ENCODE data around the gene DIP2C.

DIP2C gene

GRCh38 chr10:241966-242643 lies 447.4 kb downstream of the DIP2C start:
- DNase-seq, result no peak

GRCh38 chr10:241451-241850 lies 448.0 kb downstream of the DIP2C start:
- DNase-seq, result no peak

GRCh38 chr10:239109-239508 lies 450.4 kb downstream of the DIP2C start:
- no peak for DNase-seq

GRCh38 chr10:235915-236314 lies 453.6 kb downstream of the DIP2C start:
- no peak for DNase-seq

GRCh38 chr10:234708-235406 lies 454.6 kb downstream of the DIP2C start:
- DNase-seq, result no peak

GRCh38 chr10:232878-233277 lies 456.6 kb downstream of the DIP2C start:
- DNase-seq, result no peak

- no peak for DNase-seq
Measured at GRCh38 chr10:232061-232460, 457.4 kb downstream of the DIP2C start.

GRCh38 chr10:230758-231157 lies 458.7 kb downstream of the DIP2C start:
- no peak for DNase-seq

- no peak for DNase-seq
Measured at GRCh38 chr10:228366-228765, 461.1 kb downstream of the DIP2C start.

GRCh38 chr10:227014-227413 lies 462.5 kb downstream of the DIP2C start:
- no peak for DNase-seq

GRCh38 chr10:226018-226417 lies 463.4 kb downstream of the DIP2C start:
- DNase-seq, result no peak

- DNase-seq, result no peak
Measured at GRCh38 chr10:224571-224970, 464.9 kb downstream of the DIP2C start.

Measured in NCI-H2107 (cell line).